H9 (cell line): Measurements from ENCODE around the gene CADPS. TPM values are rescaled to one million over a fixed set of nuclear protein-coding genes. Genes with fewer than 3 reads are reported as not detected.

Experiments used
- DNase-seq: peaks from one replicate; pipeline ENCODE4 v3.0.0-alpha.2; 2017
- H2AFZ ChIP-seq: one replicate; pipeline ENCODE4 v1.6.1; 2013; ENCODE audit warnings: mild to moderate bottlenecking, low read length, control low read depth, moderate library complexity
- H2AK5ac ChIP-seq: 2 replicates; pipeline ENCODE4 v1.6.1; 2013; ENCODE audit warnings: low read length, control low read depth, mixed read lengths; ENCODE audit not compliant: insufficient read length
- H2BK120ac ChIP-seq: one replicate; pipeline ENCODE4 v1.6.1; 2013; ENCODE audit warnings: low read depth, mild to moderate bottlenecking, low read length, control low read depth, inconsistent platforms; ENCODE audit not compliant: poor library complexity, severe bottlenecking
- H2BK12ac ChIP-seq: 2 replicates; pipeline ENCODE4 v1.6.1; 2013; ENCODE audit warnings: low read length, control low read depth, mixed read lengths, low read depth; ENCODE audit not compliant: insufficient read length
- H2BK15ac ChIP-seq: 2 replicates; pipeline ENCODE4 v1.6.1; 2013; ENCODE audit warnings: low read depth, low read length, control low read depth
- H2BK20ac ChIP-seq: one replicate; pipeline ENCODE4 v1.6.1; 2013; ENCODE audit warnings: low read depth, mild to moderate bottlenecking, low read length, control low read depth, inconsistent platforms; ENCODE audit not compliant: poor library complexity, severe bottlenecking
- H2BK5ac ChIP-seq: 2 replicates; pipeline ENCODE4 v1.6.1; 2013; ENCODE audit warnings: low read length, control low read depth, mixed read lengths; ENCODE audit not compliant: insufficient read length
- H3K14ac ChIP-seq: 2 replicates; pipeline ENCODE4 v1.6.1; 2013; ENCODE audit warnings: low read length, control low read depth; ENCODE audit not compliant: insufficient read depth
- H3K18ac ChIP-seq: 2 replicates; pipeline ENCODE4 v1.6.1; 2013; ENCODE audit warnings: low read depth, mild to moderate bottlenecking, mixed read lengths, low read length, control low read depth; ENCODE audit not compliant: insufficient read length
- H3K23ac ChIP-seq: 2 replicates; pipeline ENCODE4 v1.6.1; 2013; ENCODE audit warnings: low read length, control low read depth, mixed read lengths, low read depth; ENCODE audit not compliant: insufficient read length
- H3K23me2 ChIP-seq: 2 replicates; pipeline ENCODE4 v1.6.1; 2013; ENCODE audit warnings: low read depth, mild to moderate bottlenecking, mixed read lengths, low read length, control low read depth; ENCODE audit not compliant: insufficient read length, poor library complexity, severe bottlenecking
- H3K27ac ChIP-seq: 2 replicates; pipeline ENCODE4 v1.5.1; 2013; ENCODE audit warnings: low read length, control low read depth, mixed read lengths, low read depth; ENCODE audit not compliant: insufficient read length
- H3K27me3 ChIP-seq: 2 replicates; pipeline ENCODE4 v1.6.1; 2013; ENCODE audit warnings: low read length, control low read depth, inconsistent platforms; ENCODE audit not compliant: insufficient read depth
- H3K4ac ChIP-seq: 2 replicates; pipeline ENCODE4 v1.6.1; 2013; ENCODE audit warnings: low read depth, mild to moderate bottlenecking, control low read depth, inconsistent platforms, low read length, moderate library complexity
- H3K4me1 ChIP-seq: 2 replicates; pipeline ENCODE4 v1.6.1; 2013; ENCODE audit warnings: low read length, control low read depth, inconsistent platforms; ENCODE audit not compliant: insufficient read depth
- H3K4me2 ChIP-seq: 2 replicates; pipeline ENCODE4 v1.6.1; 2013; ENCODE audit warnings: low read length, control low read depth, mixed read lengths; ENCODE audit not compliant: insufficient read length, insufficient read depth
- H3K56ac ChIP-seq: 2 replicates; pipeline ENCODE4 v1.6.1; 2013; ENCODE audit warnings: low read depth, mild to moderate bottlenecking, mixed read lengths, low read length, control low read depth; ENCODE audit not compliant: insufficient read length
- H3K79me1 ChIP-seq: 2 replicates; pipeline ENCODE4 v1.6.1; 2013; ENCODE audit warnings: low read depth, mild to moderate bottlenecking, moderate library complexity, low read length, control low read depth, inconsistent platforms; ENCODE audit not compliant: insufficient read depth, poor library complexity, severe bottlenecking
- H3K79me2 ChIP-seq: 2 replicates; pipeline ENCODE4 v1.6.1; 2013; ENCODE audit warnings: low read length, control low read depth, inconsistent platforms; ENCODE audit not compliant: insufficient read depth
- H3K9ac ChIP-seq: 2 replicates; pipeline ENCODE4 v1.6.1; 2013; ENCODE audit warnings: low read length, control low read depth, mixed read lengths; ENCODE audit not compliant: insufficient read length; ENCODE audit errors: extremely low read depth
- H3K9me3 ChIP-seq: one replicate; pipeline ENCODE4 v1.6.1; 2013; ENCODE audit warnings: low read depth, low read length, inconsistent platforms; ENCODE audit not compliant: control insufficient read depth
- H3T11ph ChIP-seq: one replicate; pipeline ENCODE4 v1.6.1; 2013; ENCODE audit warnings: mild to moderate bottlenecking, low read length, control low read depth, inconsistent platforms
- H4K20me1 ChIP-seq: one replicate; pipeline ENCODE4 v1.6.1; 2013; ENCODE audit not compliant: control insufficient read depth, insufficient read length, insufficient read depth
- H4K5ac ChIP-seq: 2 replicates; pipeline ENCODE4 v1.6.1; 2013; ENCODE audit warnings: low read depth, mild to moderate bottlenecking, mixed read lengths, low read length, control low read depth; ENCODE audit not compliant: insufficient read length
- H4K8ac ChIP-seq: replicated peaks from 2 replicates; pipeline ENCODE4 v1.6.1; 2013; ENCODE audit warnings: low read length, control low read depth, mixed read lengths, low read depth; ENCODE audit not compliant: insufficient read length
- H4K91ac ChIP-seq: 2 replicates; pipeline ENCODE4 v1.6.1; 2013; ENCODE audit warnings: low read depth, mild to moderate bottlenecking, moderate library complexity, mixed read lengths, low read length, control low read depth; ENCODE audit not compliant: insufficient read length
- H3K27ac Mint-ChIP-seq, 3 experiments: 2 replicates in 2 of 3; 3 replicates in 1 of 3; pipeline ENCODE4 v1.8.0; 2020 to 2021; ENCODE audit warnings: mixed read lengths in 3 of 3, mild to moderate bottlenecking in 1 of 3, moderate library complexity in 1 of 3
- H3K27me3 Mint-ChIP-seq: 2 replicates; pipeline ENCODE4 v1.8.0; 2021; ENCODE audit warnings: low read depth, mild to moderate bottlenecking, moderate library complexity, mixed read lengths
- H3K36me3 Mint-ChIP-seq, 3 experiments: 2 replicates in 2 of 3; 3 replicates in 1 of 3; pipeline ENCODE4 v1.8.0; 2020 to 2021; ENCODE audit warnings: low read depth in 3 of 3, mixed read lengths in 3 of 3; ENCODE audit not compliant: insufficient read depth in 1 of 3
- H3K4me1 Mint-ChIP-seq, 2 experiments: 2 replicates each; pipeline ENCODE4 v1.8.0; 2020; ENCODE audit warnings: mixed read lengths in 2 of 2
- H3K4me3 Mint-ChIP-seq, 2 experiments: 2 replicates in 1 of 2; 3 replicates in 1 of 2; pipeline ENCODE4 v1.8.0; 2020 to 2021; ENCODE audit warnings: mild to moderate bottlenecking in 2 of 2, mixed read lengths in 2 of 2, moderate library complexity in 1 of 2
- H3K9me3 Mint-ChIP-seq, 2 experiments: 2 replicates in 1 of 2; 3 replicates in 1 of 2; pipeline ENCODE4 v1.8.0; 2020; ENCODE audit warnings: mild to moderate bottlenecking in 2 of 2, mixed read lengths in 2 of 2, moderate library complexity in 1 of 2
- CTCF ChIP-seq: fragments of 200-600 bp; sonication (generic); conservative IDR thresholded peaks from 3 replicates; pipeline ENCODE4 v1.8.0; 2021; ENCODE audit warnings: antibody characterized with exemption, mild to moderate bottlenecking
- WGBS: extraction: QIAGEN DNeasy Blood & Tissue Kit; methylation state at CpG from one replicate; pipeline ENCODE4 v1.1.7; 2013; ENCODE audit warnings: missing lambda C conversion rate, low lambda C conversion rate, mixed read lengths; ENCODE audit not compliant: insufficient read length; ENCODE audit errors: extremely low coverage; 5-methylcytosine and 5-hydroxymethylcytosine counted together
- total RNA-seq: library from RNA; stranded (reverse); gene quantifications from 2 replicates; pipeline ENCODE4 v1.2.1, GENCODE V29; 2021

The CADPS gene
- total RNA-seq, 1 experiment from 2014 or later, result 6.6 TPM

- Histone ChIP-seq H4K8ac (no peak overlapping the region), H3K79me1 (no peaks in the 10 kb centered on the region), H4K91ac (no peak overlapping the region), H3K4me1 (no peaks in the 10 kb centered on the region; the same call in 1 of the 2 replicates), H3K23ac (no peak overlapping the region), H3K9me3 (no peaks in the 10 kb centered on the region), H2BK20ac (no peak overlapping the region), H3K56ac (no peak overlapping the region), H4K5ac (no peak overlapping the region), H2BK12ac (no peak overlapping the region), H2AFZ (no peak overlapping the region), H3K79me2 (no peaks in the 10 kb centered on the region), H3K9ac (no peak overlapping the region), H2BK15ac (no peak overlapping the region), H3K23me2 (peaks cover 12% of the 10 kb centered on the region), H3K4me2 (peak overlapping the region; percentile 21), H2AK5ac (no peak overlapping the region), H3T11ph (no peak overlapping the region), H3K14ac (no peak overlapping the region; the same call in 1 of the 2 replicates), H3K27ac (no peak overlapping the region), H3K4ac (no peak overlapping the region), H4K20me1 (no peaks in the 10 kb centered on the region), H2BK120ac (no peak overlapping the region), H2BK5ac (no peak overlapping the region), H3K18ac (no peak overlapping the region), H3K27me3 (peaks cover 97% of the 10 kb centered on the region)
- Mint-ChIP-seq H3K27ac (no peak overlapping the region), H3K4me3 (peak overlapping the region in 1 of 2 experiments; percentile 67; a peak in 3 of 5 replicates), H3K27me3 (peaks cover 100% of the 10 kb centered on the region), H3K9me3 (peaks cover 0 to 10% of the 10 kb centered on the region in 2 experiments; a peak in 1 of 5 replicates), H3K4me1 (peaks cover 42 to 67% of the 10 kb centered on the region in 2 experiments), H3K36me3 (no peaks in the 10 kb centered on the region; a peak in 2 of 7 replicates)
- TF ChIP-seq CTCF, result no peak
- no CpG with 5 or more reads among the region's 65 CpGs for WGBS
- DNase-seq, result peak; percentile 54
These were observed 498.0 kb downstream of the CADPS start for GRCh38 chr3:62376906-62377877.
